AG10803 (cell line): Measurements from ENCODE around the gene NRN1L.

Experiments
- DNase-seq: peaks from one replicate; pipeline ENCODE4 v3.0.0; 2010; ENCODE audit warnings: low read depth
- H3K4me3 ChIP-seq: 2 replicates; pipeline ENCODE4 v1.5.1; 2011; ENCODE audit warnings: mild to moderate bottlenecking, low read length, control low read depth
- CTCF ChIP-seq: conservative IDR thresholded peaks from 2 replicates; pipeline ENCODE4 v1.5.1; 2011; ENCODE audit warnings: mild to moderate bottlenecking, low read length, control low read depth, inconsistent platforms

Gene NRN1L

DNA sequence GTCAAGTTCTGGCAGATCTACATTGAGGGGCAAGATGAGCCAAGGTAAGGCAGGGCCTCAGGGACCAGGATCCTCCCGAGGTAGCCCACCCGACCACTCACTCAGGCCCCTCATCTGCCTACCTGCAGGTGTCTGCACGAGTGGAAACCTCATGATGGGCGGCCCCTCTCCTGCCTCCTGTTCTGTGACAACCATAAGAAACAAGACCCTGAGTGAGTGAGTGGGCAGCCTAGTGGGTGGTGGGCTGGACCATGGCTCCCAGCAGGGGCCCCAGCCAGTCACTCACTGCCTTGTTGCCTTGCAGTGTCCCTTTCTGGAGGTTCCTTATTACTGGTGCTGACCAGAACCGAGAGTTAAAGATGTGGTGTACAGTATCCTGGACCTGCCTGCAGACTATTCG, 6.5 kb upstream of the NRN1L start:
- no peak for DNase-seq
- no peak for TF ChIP-seq CTCF
- H3K4me3 ChIP-seq = no peak overlapping the region

DNA sequence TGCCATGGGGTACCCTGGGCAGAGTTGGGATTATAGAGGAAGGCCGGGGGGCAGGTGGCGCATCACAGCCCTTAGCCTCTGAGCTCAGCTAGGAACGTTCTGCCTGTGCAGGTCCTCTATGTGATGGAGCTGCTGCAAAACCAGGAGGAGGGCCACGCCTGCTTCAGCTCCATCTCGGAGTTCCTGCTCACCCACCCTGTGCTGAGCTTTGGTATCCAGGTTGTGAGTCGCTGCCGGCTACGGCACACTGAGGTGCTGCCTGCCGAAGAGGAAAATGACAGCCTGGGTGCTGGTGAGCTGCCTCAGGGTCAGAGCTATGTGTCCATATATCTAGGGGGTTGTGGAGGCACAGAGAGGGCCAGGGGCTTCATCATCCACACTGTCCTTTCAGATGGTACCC, 5.8 kb upstream of the NRN1L start:
- no peak overlapping the region for H3K4me3 ChIP-seq
- TF ChIP-seq CTCF = no peak
- no peak for DNase-seq

GRCh38 chr16:67879462-67879861, 5.2 kb upstream of the NRN1L start:
- no peak overlapping the region for H3K4me3 ChIP-seq
- DNase-seq = no peak
- TF ChIP-seq CTCF = no peak

- no peak for TF ChIP-seq CTCF
- DNase-seq = no peak
- no peak overlapping the region for H3K4me3 ChIP-seq
These were observed 4.7 kb upstream of the NRN1L start for GRCh38 chr16:67879936-67880335.

GRCh38 chr16:67880584-67880983, 4.1 kb upstream of the NRN1L start:
- no peak for DNase-seq
- no peak for TF ChIP-seq CTCF

GRCh38 chr16:67881621-67882161, 3.0 kb upstream of the NRN1L start:
- H3K4me3 ChIP-seq = no peak overlapping the region
- TF ChIP-seq CTCF = no peak
- no peak for DNase-seq

More at GRCh38 chr16:67880584-67880983, 4.1 kb upstream of the NRN1L start:
- H3K4me3 ChIP-seq = no peak overlapping the region

DNA sequence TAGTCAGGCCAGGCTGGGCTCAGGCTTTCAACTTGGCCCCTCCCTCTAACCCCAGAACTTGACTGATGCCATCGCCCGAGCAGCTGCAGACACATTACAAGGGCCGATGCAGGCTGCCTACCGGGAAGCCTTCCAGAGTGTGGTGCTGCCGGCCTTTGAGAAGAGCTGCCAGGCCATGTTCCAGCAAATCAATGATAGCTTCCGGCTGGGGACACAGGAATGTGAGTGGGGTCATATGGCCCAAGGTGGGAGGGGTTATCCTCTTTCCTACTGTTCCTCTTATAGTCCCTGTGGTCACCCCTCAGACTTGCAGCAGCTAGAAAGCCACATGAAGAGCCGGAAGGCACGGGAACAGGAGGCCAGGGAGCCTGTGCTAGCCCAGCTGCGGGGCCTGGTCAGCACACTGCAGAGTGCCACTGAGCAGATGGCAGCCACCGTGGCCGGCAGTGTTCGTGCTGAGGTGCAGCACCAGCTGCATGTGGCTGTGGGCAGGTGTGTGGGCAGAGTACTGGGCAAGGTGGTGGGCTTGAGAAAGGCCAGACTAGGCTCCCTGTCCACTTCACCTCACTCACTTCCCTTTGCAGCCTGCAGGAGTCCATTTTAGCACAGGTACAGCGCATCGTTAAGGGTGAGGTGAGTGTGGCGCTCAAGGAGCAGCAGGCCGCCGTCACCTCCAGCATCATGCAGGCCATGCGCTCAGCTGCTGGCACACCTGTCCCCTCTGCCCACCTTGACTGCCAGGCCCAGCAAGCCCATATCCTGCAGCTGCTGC, 2.1 kb upstream of the NRN1L start:
- no peak for TF ChIP-seq CTCF

More for the DNA sequence above, 2.1 kb upstream of the NRN1L start:
- peak; percentile 20 for DNase-seq
- no peak overlapping the region for H3K4me3 ChIP-seq
